LHCN-M2 (cell line): ENCODE data around the gene GALNT14. TPM values are rescaled to one million over a fixed set of nuclear protein-coding genes. Genes with fewer than 3 reads are reported as not detected.

Experiments
- DNase-seq: peaks from one replicate; pipeline ENCODE4 v3.0.0-alpha.2; 2012; ENCODE audit warnings: low read depth
- total RNA-seq: library from RNA; depleted of rRNA; stranded (reverse); fragments of >200 nt; gene quantifications from 2 replicates; pipeline ENCODE4 v1.2.3, GENCODE V29; 2014

GALNT14 gene
- total RNA-seq, 1 experiment from 2014 or later: not detected

DNA sequence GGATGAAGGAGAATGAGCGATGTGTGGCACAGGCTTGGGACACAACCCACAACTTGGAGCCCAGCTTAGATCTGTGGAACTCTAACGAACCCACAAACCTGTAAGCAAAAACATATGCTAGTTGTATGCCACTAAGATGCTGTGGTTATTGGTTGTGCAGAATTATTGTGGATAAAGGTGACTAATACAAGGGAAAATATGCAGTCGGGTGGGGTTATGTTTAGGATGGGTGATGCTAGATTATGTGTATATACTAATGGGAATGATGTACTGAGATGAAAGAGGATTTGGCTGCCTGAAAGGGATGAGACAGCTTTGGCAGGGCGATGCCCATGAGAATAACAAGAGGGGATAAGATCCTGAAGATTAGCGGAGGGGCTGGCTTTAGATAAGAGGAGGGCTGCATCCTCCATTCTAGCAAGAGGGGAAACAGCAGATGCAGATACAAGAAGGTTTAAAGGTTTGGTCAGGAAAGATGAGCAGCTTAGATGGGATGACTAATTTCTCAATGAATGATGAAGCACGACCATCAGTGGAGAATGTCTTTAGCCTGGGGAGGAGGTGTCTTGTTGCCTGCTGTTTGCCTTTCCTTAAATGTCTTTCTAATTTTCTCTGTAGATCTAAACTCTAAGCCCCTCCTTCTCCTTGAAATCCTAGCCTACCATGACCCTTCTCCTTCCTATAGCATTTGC is 49.6 kb downstream of the GALNT14 start:
- DNase-seq: no peak

DNA sequence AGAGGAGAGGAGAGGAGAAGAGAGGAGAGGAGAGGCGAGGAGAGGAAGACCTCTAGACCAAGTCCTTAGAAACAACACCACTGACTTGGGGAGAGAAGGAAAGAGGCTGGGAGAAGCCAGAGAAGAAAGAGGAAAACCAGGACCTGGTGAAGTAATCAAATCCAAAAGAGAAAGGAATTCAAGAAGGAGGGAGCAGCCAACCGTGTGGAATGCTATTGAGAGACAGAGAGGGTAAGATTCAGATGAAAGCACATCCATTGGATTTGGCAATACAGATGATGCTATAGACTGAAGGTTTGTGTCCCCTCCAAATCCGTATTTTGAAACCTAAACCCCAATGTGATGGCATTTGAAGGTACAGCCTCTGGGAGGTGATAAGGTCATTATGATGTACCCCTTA is 50.7 kb downstream of the GALNT14 start:
- DNase-seq: no peak

DNA sequence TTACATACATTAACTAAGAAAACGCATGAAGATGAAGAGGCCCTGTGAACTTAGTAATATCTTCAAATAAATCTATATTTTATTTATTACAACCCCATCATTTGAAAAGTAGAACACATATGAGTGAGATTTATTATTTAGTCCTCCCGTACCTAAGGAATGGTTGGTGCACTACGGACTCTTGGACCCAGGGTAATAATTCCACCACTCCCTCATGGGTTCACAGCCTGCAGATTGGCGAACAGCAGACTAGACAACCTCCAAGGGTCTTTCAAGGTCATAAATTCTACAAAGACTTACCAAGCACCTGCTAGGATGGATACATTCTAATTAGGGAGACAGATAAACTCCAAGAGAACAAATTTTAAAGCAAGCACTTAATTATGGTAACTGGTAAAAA is 51.6 kb downstream of the GALNT14 start:
- no peak for DNase-seq

DNA sequence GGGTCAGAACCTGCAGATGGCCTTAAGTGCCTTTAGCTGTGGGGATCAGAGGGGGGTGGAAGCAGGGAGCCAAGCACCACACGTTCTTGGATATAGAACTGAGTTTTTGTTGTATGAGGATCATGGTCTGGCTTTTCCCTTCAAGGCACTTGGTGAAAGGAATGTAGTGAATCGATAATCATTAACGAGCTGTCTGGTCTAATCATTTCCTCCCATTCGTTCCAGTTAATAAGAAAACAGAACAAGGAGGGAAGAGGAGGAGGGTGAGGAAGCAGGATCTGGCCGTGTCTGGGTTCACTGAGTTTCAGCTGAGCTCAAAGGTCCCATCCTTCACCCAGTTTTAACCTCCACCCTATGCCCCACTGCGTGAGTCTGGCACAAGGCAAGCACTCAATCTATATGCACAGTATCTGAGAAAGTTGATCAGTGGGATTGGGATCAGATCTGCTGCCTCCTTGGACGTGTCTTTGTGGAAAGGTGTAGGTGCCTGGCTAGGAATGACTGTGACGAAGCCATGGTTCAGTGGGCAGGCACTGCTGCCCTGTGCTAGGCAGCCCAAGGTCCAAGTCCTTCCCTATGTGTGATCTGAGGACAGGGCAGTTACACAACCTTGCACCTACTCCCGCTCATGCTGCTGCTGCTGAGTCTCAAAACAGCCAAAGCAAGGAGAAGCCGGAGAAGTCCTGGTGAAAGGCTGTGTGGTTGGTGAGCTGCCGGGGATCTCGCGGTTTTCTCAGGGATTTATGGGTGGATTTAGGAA is 54.8 kb downstream of the GALNT14 start:
- DNase-seq: no peak

DNA sequence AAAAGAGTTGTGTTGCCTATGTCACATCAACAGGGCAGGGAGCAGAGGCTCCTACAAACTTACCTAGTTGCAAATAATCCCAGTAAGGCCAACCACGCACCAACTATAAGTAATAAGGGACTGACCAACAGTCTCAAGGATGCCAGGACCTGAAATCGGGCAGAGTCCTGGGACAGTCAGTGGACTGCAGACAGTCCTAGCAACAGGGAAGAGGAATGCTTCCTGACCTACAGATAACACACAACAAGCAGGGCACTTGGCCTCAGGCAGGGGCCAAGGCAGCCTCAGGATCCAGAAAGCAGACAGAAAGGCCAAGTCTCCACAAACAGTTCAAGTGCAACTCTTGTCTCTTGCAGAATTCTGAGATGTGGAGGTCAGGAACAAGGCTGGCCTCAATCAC is 56.2 kb downstream of the GALNT14 start:
- DNase-seq: no peak

DNA sequence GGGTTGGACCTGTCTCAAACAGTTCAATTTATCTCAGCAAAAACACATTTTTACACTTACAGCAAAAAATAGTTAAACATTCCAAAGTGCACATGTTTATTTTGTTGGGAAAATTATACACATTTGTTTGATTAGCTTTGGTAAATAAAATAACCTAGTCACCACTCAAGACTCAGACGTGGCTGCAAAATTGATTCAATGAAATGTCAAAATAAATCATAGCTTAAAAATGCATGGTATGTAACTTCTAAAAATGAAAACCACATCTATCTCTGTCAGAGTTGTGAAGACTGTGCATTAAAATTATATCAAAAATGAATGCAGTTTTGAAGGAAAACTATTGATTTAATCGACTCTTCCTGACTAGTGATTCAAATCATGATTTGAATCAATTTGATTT is 56.7 kb downstream of the GALNT14 start:
- no peak for DNase-seq

DNA sequence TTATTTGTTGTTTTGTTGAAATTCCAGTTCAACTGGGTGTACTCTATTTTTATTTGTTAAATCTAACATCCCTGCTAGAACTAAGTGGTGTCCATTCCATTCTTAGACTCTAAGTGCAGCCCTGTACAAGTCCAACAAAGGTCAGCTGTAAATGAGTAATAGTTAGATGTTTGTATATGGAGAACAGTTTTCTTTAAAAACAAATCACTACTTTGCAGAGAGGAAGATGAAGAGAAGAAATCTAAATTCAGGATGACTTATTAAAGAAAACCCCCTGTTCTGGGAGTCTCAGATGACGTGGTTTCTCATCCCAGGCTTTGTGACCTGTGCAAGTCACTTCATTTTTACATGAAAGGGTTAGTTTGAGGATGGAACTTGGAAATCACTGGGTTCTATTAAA is 57.9 kb downstream of the GALNT14 start:
- no peak for DNase-seq

DNA sequence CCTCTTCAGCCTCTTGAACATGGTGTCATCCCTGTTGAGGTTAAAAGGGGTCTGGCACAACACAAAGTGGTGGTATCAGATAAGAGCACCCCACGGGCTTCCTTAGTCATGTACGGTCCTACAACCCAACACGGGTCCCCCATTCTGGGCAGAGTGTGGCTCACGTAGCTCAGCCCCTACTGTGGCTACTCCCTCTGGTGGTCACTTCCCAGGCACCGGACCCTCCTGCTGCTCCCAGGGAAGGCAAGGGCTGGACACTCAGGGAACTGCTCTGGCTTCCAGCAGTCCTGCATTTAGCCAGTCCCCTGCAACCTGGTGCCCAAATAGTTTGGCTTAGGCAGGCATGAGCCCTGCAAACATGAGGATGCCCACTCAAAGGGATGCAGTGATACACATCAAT is 58.6 kb downstream of the GALNT14 start:
- DNase-seq: no peak

DNA sequence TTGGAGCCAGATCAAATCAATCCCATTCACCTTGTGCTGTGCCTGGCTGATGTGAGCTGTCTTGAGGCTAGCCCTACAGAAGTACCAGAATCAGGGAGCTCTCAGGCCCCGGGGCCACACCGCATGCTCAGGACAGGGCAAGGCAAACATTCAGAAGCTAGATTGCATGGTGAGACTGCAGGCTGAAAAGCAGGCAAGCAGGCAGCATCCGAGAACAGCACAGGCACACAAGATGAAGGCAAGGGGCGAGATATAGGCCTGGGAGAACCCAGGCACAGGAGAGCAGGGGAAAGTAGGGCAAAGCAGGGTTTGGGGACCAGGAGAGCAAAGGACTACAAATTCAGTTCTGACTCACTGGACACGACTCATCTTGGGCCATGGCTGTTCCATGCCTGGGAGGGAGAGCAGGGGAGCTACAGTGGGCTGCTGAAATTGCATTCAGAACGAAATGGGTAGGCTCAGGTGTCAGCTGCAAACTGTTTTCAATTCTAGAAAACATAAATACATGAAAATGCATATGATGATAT is 59.6 kb downstream of the GALNT14 start:
- DNase-seq: no peak

DNA sequence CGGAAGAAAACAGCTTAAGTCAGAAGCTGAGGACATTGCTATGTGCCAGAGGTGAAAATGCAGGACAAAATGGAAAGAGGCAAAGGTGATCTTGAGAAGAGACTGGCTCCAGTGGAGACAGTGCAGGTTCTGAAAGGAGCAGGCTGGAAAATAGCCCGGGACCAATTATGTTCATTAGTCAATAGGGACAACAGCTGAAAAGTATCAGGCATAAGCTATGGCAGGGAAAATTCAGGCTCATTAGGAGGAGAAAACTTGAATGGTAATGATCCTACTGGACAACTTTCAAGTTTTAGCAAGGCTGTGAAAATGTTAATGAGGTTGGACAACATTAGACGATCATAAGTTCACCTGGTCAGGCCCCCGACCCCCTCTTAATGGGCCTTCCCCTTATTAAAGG is 60.2 kb downstream of the GALNT14 start:
- no peak for DNase-seq

DNA sequence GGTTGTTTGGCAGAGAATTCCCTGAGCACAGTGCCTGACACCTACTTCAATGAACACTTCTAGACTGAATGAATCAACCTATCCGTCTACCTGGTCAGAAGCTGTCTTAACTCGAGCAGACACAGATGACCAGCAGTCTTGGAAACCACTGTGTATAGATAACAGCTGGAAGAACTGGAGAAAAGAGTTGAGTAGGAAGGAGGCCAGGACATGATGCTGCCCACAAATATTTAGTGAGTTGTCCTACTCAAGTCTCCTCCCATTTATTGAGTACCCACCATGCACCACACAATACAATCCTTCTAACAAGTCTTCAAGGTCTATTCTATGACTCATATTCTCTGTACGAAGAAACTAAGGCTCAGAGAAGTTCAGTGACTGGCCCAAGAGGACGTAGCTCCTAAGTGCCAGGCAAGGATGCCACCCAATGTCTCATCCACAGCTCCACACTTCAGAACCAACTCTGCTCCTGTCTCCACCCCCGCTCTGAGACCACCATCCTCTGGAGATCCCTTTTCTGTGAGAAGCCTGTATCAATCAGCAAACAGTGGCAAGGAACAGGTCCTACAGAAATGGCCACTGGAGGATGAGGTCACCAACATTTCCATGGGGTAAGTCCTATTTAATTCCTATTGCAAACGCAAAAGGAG is 62.2 kb downstream of the GALNT14 start:
- no peak for DNase-seq

DNA sequence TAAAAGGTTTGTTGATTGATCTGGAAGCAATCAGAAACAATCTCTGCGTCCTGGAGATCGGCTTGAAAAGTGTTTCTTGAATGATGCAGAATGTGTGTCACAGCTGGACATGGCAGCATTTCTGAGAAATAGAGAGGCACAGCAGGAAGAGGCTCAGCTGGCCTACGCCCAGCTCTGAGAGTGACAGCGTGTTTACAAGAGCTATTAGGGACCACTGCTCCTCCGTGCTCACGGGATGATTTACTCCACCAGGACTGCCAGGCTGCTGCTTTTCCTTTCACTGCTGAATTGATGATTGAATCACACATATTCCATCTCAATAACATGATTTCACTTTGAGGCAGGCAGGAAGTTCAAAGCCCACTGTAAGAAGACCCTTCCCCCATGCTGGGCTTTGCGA is 62.8 kb downstream of the GALNT14 start:
- no peak for DNase-seq

DNA sequence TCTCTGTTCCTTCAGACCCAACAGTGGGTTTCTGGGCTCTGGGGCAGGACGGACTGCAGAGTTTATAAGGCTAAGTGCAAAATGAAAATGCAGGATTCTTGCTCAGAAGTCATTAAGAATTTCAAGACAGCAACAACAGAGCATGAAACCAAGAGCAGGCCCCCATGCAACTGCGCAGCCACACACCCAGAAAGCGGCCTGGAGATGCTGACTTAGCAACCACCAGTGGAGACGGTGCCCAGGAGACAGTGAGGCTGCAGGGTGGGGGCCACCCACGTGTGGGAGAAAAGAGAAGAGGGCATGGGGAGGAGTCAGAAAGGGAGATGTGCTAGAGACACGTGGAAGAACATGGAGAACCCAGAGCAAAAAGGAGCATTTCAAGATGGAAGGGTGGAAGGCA is 66.5 kb downstream of the GALNT14 start:
- no peak for DNase-seq

DNA sequence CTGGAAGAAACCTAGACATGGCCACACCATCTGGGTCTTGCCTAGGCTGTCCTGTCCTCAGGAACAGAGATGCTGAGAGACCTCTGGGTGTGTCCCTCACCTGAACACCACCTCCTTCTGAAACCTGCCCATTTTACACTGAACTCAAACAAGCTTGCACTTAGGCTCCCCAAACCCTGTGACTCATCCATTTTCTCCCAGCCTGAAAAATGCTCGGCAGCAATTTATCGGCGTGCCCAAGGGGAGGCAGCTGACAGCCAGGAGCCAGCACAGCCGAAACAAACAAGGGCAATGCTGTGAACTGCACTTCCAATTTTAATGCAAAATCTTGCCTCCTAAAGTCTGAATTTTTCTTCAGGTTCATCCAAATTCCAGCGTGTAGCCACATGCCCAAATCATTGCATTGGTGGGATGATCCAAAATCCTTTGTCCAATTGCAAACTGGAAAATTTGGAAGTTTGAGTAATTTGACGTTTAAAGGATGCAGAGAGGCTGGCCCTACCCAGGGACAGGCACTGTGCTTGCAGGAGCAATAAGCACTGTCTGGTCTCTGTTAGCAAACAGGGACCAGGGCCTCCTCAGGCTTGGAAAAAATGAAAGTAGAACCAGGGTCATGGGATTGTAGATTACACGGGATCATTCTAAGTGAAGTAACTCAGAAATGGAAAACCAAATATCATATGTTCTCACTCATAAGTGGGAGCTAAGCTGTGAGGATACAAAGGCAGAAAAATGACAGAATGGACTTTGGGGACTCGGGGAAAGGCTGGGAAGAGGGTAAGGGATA is 67.7 kb downstream of the GALNT14 start:
- DNase-seq: no peak

DNA sequence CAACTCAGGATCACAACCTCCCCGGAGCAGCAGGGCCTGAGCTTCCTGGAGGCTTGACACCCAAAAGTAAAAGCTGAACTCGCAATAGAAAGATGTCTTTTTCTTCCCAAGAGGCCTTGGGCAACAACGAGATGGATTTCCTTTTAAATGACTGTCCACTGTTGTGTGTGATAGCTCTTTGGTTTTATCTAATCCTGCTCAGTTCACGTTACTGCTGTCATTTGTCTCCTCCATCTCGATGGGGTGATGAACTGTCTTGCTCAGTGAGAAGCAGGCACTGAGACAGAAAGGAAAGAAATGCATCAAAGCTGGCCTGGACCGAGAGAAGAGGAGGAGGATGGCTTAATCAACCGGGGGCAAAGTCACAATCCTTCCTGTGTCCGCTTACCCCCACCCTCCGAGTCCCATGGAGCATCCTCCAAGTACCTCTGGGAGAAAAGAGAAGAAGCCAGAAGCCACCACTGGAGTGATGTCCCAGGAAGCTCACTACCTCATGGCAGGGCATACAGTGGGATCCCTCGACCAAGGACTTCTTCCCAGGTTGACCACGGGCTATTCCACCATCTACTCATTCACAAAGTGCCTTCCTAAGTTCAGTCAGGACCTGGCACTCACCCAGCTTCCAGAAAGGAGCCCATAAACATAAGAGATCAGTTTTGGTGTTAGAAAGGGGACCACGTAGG is 68.5 kb downstream of the GALNT14 start:
- DNase-seq: no peak

DNA sequence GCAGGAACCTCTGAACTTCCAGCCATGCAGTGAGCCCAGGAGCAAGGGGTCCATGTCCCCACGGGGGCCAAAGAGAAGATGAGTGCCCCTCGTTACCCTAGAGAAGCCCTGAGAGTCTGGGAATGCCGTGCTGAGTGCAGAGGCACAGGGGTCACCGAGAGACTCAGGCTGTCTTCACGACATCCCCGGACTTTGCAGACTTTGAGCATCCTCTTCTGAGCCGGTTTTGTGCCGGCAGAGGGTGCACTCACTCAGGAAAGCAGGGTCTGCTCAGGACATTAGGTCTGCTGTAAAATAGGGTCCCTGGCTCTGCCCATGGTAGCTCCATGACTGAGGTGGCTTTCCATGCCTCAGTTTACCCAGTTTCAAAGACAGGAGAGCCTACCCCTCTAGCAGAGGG is 71.0 kb downstream of the GALNT14 start:
- DNase-seq: no peak

DNA sequence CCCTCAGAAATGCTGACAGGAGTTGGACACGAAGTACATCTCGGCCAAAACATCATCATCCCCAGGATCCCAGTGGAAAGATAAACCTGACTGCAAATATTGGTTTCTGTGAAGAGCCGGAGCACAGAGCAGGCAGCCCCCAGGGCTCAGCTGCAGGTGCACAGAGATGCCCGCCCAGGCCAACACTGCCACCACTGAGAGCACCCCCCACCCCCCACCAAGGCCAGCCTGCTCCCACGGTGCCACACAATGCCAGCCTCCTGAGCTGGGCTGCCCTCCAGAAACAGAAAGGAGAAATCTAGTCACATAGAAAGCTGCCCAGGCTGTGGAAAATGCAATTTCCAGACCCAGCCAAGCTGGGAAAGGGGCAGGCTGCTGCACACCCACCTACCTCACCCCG is 71.7 kb downstream of the GALNT14 start:
- no peak for DNase-seq

DNA sequence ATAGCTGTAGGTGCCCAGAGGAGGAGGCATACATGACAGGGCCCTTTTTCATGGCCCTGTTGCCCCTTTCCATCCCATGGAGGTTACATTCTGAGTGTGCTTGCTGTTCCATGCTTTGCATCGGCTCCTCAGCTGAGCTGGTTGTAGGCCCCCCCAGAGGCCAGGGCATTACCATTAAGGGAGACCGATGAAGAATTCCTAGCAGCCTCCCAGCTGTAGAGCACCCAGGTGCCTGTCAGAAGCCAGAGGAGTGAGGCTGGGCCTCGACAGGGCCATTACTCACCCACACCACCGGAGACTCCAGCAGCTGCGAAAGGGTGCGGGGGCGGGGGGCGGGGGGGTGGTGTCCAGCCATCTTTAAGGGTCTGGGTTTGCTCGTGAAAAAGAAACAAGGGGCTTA is 72.2 kb downstream of the GALNT14 start:
- DNase-seq: no peak

DNA sequence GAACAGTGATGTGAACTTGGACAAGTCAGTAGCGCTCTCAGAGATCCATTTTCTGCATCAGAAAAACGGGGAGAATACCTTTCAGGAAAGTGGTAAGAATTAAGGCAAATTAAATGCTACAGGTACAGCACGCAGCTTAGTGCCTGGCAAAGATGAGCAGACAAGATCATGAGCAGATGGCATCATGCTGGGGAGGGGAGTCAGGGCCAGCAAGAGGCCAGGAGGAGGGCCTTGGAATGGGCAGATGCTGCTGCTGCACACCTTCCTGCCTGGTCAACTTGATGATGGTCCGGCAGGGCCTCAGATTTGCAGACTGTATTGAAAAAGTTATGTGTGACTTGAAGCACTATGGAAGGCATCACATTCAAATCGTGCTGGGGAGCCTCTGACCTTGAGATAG is 72.9 kb downstream of the GALNT14 start:
- no peak for DNase-seq

DNA sequence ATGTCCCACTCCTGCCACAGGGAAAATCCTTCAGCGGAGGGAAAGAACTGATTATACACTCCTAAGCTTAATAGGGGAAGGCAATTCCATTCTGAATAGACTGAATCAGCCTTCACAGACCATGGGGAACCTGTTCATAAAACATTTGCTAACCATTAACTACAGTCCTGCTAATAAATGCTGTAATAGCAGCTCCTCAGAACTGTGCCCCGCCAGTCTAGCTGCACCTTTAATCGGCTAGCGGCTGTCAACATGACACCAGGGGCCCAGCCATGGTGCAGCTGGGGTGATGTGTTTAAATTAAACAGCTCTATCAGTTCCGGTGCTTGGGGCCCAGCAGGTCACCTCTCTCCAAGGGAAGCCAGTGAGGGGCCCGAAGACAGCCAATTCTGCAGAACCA is 77.8 kb downstream of the GALNT14 start:
- no peak for DNase-seq
